Astrocyte of the cerebellum (primary cell): ENCODE data around the gene CREB5.

Source experiments
- DNase-seq: peaks from one replicate; pipeline ENCODE4 v3.0.0-alpha.2; 2011; ENCODE audit warnings: low read depth
- H3K4me3 ChIP-seq: 2 replicates; pipeline ENCODE4 v1.5.1; 2011; ENCODE audit warnings: mild to moderate bottlenecking, low read depth, low read length, moderate library complexity
- CTCF ChIP-seq: IDR thresholded peaks from 2 replicates; pipeline ENCODE4 v1.5.1; 2012; ENCODE audit warnings: low read length, low read depth, moderate library complexity, mild to moderate bottlenecking; ENCODE audit errors: missing control alignments
- in situ Hi-C: cut with HindIII; loops from 2 replicates; pipeline ENCODE4 v1.10.0; 2017; ENCODE audit warnings: low sequenced_read_pairs

Gene CREB5

DNA sequence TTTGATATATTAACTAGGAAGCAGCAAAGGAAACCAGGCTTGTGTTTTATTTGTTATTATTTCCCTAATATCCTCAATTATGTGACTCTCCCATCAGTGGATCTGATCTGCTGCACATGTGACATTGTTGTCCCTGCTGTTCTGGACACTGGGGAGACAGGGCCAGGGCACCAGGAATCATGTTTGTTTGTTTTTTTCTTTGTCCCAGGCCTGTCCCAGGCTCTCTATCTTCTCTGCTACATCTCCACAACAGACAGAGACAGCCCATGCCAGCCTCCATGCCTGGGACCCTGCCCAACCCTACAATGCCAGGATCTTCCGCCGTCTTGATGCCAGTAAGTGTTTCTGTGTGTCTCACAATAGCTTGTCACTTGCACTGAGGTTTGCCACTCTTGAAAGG is 306.2 kb downstream of the CREB5 start:
- no peak for DNase-seq
- in situ Hi-C loops, result no loop called here
- H3K4me3 ChIP-seq, result no peak overlapping the region
- TF ChIP-seq CTCF, result no peak

GRCh38 chr7:28722684-28723083 is 310.4 kb downstream of the CREB5 start:
- no peak for TF ChIP-seq CTCF
- H3K4me3 ChIP-seq, result no peak overlapping the region
- DNase-seq, result no peak
- in situ Hi-C loops, result no loop called here

DNA sequence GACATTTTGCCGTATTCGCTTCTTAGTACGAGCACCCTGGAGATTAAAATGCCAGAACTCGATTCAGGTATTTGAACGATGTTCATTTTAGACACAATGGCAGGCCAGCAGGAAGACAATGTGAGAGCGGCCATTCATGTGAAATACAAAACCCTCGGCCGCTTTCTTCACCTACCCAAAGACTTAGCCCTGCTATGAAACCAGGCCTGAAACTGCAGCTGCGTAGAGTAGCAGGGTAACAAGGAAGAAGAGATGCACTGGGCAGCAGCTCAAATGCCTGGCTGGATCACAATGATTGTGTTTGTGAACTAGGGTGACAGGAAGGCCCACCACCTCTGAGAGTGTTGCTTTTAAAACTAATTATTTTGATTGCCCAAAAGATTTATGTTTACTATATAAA is 311.0 kb downstream of the CREB5 start:
- DNase-seq, result no peak
- no peak for TF ChIP-seq CTCF
- in situ Hi-C loops, result no loop called here
- H3K4me3 ChIP-seq, result no peak overlapping the region

GRCh38 chr7:28724563-28724962 is 312.2 kb downstream of the CREB5 start:
- no peak for DNase-seq
- H3K4me3 ChIP-seq, result no peak overlapping the region
- TF ChIP-seq CTCF, result no peak
- in situ Hi-C loops, result no loop called here

DNA sequence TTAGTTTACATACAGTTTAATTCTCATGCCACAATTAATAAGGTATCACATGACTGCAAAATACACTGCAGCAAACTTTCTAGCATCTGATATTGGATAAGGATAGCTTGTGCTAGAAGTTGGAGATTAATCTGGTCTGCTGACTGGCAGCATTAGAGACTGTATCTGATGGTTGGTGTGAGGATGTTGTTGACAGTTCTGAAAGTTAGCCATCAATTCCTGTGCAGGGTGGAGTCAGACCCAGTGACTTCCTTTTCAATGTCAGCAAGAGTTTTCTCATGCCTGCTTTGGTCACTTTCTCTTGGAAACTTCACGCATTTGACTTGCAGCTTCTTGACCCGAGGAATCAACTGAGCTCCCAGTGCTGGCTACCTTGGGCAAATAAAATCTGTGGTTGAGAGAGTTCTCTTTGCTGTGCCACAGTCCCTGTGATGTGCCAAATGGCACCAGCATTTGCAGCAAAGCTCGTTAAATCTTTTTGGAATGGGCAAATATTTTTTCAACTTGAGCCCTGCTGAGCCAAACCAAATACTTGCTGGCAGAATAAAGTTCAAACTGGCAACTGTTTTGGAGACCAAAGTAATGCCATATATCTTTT is 312.8 kb downstream of the CREB5 start:
- in situ Hi-C loops, result no loop called here
- H3K4me3 ChIP-seq, result no peak overlapping the region
- TF ChIP-seq CTCF, result no peak
- DNase-seq, result no peak

DNA sequence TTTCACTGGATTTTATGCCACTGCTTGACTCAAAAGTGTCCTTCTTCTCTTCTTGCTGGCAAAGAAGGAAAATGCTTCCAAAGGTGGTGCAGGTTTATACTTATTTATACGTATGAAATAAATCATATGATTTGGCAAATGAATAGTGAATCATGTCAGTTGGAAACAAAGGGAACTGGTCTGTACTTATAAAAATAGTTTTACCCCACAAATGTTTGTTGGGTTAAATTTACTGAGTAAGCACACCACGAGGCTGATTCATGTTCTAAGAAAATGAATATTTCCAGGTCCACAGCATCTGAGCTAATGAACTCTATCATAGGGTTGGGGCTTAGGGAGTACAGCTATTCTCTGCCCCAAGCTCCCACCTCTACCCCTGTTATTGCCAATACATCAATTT is 313.6 kb downstream of the CREB5 start:
- no peak overlapping the region for H3K4me3 ChIP-seq
- in situ Hi-C loops, result no loop called here
- no peak for TF ChIP-seq CTCF
- no peak for DNase-seq

- in situ Hi-C loops, result no loop called here
- DNase-seq, result no peak
- H3K4me3 ChIP-seq, result no peak overlapping the region
- TF ChIP-seq CTCF, result no peak
Measured at GRCh38 chr7:28726555-28726954, 314.2 kb downstream of the CREB5 start.
